GM12878 (cell line): ENCODE data around the gene DHCR24.

Source experiments
- JUNB ChIP-seq: IDR thresholded peaks from 2 replicates; pipeline ENCODE4 v1.6.1; 2016; ENCODE audit warnings: antibody characterized with exemption, mild to moderate bottlenecking
- POLR2AphosphoS5 ChIP-seq: IDR thresholded peaks from 2 replicates; pipeline ENCODE4 v1.6.1; 2011; ENCODE audit warnings: mild to moderate bottlenecking, low read length, inconsistent platforms
- SP1 ChIP-seq: IDR thresholded peaks from one replicate; pipeline ENCODE4 v1.6.1; 2011; ENCODE audit warnings: low read depth, low read length
- YY1 ChIP-seq: IDR thresholded peaks from 2 replicates; pipeline ENCODE4 v1.6.1; 2011; ENCODE audit warnings: low read depth, mild to moderate bottlenecking, low read length
- ZZZ3 ChIP-seq: IDR thresholded peaks from 2 replicates; pipeline ENCODE4 v1.6.1; 2011; ENCODE audit warnings: low read depth; ENCODE audit not compliant: control insufficient read depth, insufficient read length

- TF ChIP-seq ZZZ3 (no peak), SP1 (no peak), YY1 (no peak), JUNB (no peak), POLR2AphosphoS5 (no peak)
Observed at GRCh38 chr1:54809496-54810074, 77.4 kb downstream of the DHCR24 start.
